GM10847 (cell line): Measurements from ENCODE around the gene ADSS1.

Source experiments
- POLR2A ChIP-seq: IDR thresholded peaks from 2 replicates; pipeline ENCODE4 v1.6.1; 2011; ENCODE audit not compliant: insufficient read length; ENCODE audit errors: extremely low read depth

Gene ADSS1

DNA sequence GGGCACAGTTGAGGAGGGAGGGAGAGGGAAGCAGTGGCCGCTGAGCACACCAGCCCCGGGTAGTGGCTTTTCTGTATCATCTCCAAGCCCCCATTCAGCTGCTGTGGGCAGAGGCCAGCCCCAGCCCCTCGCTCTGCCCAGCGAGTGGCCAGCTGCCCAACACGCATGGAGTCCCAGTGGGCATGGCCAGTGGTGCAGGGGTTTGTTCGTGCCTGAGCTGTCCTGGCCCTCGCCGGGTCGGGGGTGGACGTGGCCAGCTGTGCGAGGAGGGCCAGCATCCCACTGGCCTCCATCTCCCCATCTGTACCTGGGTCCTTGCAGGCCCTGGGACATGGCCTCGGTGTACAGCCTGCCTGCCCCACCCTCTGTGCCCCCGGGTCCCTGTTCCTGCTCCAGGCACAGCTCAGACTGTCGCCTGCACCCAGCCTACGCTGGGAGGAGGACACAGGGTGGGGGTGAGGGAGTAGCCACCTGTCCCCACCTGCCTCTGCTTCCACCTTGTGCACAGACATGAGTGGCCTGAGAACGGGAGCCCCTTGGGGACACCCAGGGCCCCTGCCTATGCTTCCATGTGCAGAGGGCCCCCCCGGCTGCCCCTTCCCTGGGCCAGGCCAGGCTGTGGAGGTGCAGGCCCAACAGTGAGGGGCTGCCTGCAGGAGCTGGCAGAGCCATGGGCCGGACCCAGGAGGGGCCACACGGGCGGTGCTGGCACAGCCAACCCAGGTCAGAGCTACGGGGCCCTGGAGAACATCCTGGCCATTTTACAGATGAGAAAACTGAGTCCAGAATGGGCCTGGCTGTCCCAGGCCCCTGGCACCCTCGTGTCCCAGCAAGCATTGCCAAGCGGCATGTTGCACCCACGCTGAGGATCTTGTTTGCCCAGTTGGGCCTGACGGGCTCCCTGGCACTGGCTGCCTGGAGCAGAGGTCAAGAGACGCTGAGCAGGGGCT is 30.3 kb upstream of the ADSS1 start:
- no peak for TF ChIP-seq POLR2A

- no peak for TF ChIP-seq POLR2A
Measured at GRCh38 chr14:104694475-104694950, 29.5 kb upstream of the ADSS1 start.

GRCh38 chr14:104694991-104695659 is 28.9 kb upstream of the ADSS1 start:
- TF ChIP-seq POLR2A, result no peak

GRCh38 chr14:104695660-104696000 is 28.4 kb upstream of the ADSS1 start:
- no peak for TF ChIP-seq POLR2A

DNA sequence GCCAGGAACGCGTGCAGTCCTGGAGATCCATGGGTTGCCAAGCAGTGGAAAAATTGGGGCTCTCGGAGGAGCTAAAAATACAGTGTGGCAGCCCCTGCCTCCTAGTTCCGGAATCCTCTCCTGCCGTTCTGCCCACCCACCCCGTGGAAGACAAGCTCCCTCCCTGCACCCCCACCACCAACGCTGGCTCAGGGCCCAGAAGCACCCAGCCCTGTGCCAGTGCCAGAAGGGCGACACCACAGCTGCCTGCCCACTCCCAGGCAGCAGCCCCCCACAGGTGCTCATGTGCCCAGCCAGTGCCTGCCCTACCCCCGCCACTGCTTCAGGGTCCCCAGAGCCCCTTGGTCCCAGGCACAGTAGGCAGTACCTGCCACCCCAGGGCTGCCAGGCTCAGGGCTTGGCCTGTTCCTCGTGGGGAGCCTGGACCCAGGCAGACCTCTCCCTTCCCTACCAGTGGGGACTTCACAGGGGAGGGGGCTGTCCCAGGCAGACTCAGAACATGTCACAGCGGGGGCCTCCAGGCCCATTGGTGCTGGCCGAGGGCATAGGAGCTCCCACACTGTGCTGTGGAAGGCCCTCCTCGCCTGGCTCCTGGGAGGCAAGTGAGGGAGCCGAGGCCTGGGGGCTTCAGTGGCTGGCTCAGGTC is 27.2 kb upstream of the ADSS1 start:
- TF ChIP-seq POLR2A, result no peak

GRCh38 chr14:104697317-104697703 is 26.7 kb upstream of the ADSS1 start:
- no peak for TF ChIP-seq POLR2A

GRCh38 chr14:104697892-104698583 is 26.0 kb upstream of the ADSS1 start:
- TF ChIP-seq POLR2A, result no peak

DNA sequence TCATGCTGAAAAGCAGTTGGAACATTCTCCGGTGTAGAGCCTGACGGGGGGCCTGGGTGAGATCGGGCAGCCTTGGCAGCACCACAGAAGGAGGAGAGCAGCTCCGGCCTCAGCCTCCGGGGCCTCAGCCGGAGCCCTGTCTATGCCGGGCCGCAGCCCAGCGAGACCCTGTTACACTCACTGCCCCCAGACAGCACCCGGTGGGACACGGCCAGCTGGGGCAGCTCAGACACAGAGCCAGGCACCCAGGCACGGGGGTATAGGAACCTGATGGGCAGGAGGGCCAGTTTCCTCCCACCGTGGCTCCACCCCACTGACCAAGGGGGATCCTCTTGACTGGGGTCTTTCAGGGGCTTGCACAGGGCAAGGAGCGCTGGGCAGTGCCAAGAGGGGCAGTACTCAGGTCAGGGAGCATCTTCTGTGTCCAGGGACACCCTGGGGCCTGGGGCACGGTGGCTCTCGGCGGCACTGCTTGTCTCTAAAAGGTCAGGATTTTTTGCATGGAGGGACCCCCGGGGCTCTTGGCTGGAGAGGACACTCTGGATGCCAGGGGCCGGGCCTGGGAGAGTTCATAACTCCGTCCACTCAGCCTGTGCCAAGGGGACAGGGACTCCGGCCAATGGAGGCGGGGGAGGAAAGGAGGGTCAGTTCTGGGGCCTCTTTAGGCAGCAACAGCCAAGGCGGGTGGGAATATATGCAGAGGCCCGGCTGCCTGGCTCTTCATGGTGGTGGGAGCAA is 25.2 kb upstream of the ADSS1 start:
- no peak for TF ChIP-seq POLR2A

DNA sequence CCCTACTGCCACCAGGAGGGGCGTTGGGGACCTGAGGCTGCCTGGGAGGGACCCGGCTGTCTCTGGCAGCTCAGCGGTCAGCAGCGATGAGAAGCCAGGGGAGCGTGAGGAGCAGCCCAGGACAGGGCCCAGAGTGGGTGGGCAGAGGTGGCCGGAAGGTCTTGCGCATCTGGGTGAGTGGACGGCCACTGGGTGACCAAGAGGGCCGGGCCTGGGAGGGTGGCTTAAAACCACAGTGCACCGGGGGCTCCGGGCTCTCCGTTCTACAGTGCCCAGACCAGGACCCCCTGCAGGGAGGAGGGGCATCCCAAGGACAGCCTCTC is 24.6 kb upstream of the ADSS1 start:
- no peak for TF ChIP-seq POLR2A

- TF ChIP-seq POLR2A, result no peak
Measured at GRCh38 chr14:104700225-104700651, 23.8 kb upstream of the ADSS1 start.

GRCh38 chr14:104700747-104701217 is 23.2 kb upstream of the ADSS1 start:
- TF ChIP-seq POLR2A, result no peak

DNA sequence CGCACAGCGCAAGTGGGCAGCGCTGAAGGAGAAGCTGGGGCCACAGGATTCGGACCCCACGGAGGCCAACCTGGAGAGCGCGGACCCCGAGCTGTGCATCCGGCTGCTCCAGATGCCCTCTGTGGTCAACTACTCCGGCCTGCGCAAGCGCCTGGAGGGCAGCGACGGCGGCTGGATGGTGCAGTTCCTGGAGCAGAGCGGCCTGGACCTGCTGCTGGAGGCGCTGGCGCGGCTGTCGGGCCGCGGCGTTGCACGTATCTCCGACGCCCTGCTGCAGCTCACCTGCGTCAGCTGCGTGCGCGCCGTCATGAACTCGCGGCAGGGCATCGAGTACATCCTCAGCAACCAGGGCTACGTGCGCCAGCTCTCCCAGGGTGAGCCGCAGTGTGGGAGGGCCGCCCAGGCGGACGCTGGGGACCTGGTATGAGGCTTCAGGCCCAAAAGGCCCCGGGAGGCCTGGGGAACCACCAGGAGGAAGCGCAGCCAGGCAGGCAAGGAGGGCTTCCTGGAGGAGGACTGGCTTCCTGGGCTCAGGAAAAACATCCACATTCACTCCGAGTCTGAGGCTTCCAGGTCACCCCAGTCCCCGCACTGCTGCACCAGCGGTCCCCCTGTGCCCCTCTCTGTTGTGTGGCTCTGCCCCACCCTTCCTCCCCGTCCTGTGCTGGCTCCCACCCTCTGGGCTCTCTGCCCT is 22.5 kb upstream of the ADSS1 start:
- no peak for TF ChIP-seq POLR2A

DNA sequence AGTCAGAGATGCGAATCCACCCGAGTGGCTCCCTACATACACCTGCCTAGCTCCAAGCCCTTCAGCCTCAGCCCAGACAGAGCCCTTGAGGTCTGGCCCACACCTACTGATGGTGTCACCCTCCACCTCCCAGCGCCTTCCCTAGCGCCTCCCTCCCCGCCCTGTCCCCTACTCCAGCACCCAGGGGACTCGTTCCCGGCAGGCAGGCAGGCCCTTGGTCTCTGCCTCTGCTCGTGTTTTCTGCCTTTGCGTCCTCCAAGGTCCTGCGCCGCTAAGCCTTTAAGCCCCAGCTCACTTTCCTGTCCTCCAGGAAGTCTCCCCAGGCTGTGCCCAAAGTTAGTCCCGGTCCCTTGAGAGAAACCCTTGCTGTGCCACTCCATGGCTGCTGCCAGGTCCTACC is 21.9 kb upstream of the ADSS1 start:
- no peak for TF ChIP-seq POLR2A

- TF ChIP-seq POLR2A, result no peak
Measured at GRCh38 chr14:104702673-104703072, 21.4 kb upstream of the ADSS1 start.
